Peyer's patch (tissue), 4 donors: ENCODE results near the gene IFNB1.

ENCODE experiments used
- POLR2A ChIP-seq, 2 donors: fragments of 450-650 bp; IDR thresholded peaks; one replicate each; pipeline ENCODE4 v1.5.1; 2017; ENCODE audit warnings: antibody characterized with exemption in 2 of 2, mild to moderate bottlenecking in 2 of 2, moderate library complexity in 2 of 2
- TF ChIP-seq, protein P1 (sequence below), 6 experiments: fragments of 450-650 bp in 4 of 6; fragments of 200-600 bp in 2 of 6; sonication (generic) in 1 of 6; IDR thresholded peaks; one replicate each; pipeline ENCODE4 v1.5.1; 2017 to 2019; ENCODE audit warnings: antibody characterized with exemption in 6 of 6, mild to moderate bottlenecking in 3 of 6, moderate library complexity in 1 of 6

GRCh38 chr9:21060919-21061561, 16.7 kb downstream of the IFNB1 start:
- TF ChIP-seq, protein P1, sequence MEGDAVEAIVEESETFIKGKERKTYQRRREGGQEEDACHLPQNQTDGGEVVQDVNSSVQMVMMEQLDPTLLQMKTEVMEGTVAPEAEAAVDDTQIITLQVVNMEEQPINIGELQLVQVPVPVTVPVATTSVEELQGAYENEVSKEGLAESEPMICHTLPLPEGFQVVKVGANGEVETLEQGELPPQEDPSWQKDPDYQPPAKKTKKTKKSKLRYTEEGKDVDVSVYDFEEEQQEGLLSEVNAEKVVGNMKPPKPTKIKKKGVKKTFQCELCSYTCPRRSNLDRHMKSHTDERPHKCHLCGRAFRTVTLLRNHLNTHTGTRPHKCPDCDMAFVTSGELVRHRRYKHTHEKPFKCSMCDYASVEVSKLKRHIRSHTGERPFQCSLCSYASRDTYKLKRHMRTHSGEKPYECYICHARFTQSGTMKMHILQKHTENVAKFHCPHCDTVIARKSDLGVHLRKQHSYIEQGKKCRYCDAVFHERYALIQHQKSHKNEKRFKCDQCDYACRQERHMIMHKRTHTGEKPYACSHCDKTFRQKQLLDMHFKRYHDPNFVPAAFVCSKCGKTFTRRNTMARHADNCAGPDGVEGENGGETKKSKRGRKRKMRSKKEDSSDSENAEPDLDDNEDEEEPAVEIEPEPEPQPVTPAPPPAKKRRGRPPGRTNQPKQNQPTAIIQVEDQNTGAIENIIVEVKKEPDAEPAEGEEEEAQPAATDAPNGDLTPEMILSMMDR (IDR thresholded peaks at IDR 0.05), result peak in 1 of 6 experiments; percentile 4
- TF ChIP-seq POLR2A (IDR thresholded peaks at IDR 0.05), result no peak
